ENCODE results near the gene HLA-DQA2. TPM values are rescaled to one million over a fixed set of nuclear protein-coding genes. Genes with fewer than 3 reads are reported as not detected.
"Not testable (repeated sequence)": the region's sequence is repeated elsewhere in the genome, so short reads cannot be mapped to it uniquely, and the experiment has no call there.

Gene HLA-DQA2
- total RNA-seq, 1 donor from 2014 or later, result 2.2 TPM

DNA sequence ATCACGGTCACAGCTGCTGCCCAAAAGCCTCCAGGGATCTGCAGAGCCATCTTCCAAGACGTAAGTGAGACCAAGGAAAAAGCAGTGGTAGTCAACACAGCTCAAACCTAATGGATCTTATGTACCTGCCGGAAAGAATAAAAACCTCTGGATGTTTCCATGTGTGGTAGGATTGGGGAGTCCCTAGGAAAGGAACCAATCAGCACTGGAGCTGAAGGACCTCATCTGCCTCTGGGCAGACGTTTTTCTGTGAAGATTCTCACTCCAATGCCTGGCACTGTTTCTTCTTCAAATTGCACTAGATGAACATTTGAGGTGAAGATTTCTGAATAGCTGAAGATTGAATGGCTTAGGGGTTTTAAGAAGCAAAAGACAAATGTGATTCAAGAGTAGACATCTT is 22.2 kb downstream of the HLA-DQA2 start, which contains the start of gene HLA-DQB2:
Gene HLA-DQB2 (minus strand): TSS at position 112 of the 400 bp plus-strand sequence. CDS start 62 bp downstream, at position 50.
- Histone ChIP-seq H3K27me3 (no peaks in the 10 kb centered on the region), H3K27ac (no peak within 1 kb of the TSS), H3K4me3 (no peak within 1 kb of the TSS), H3K9me3 (no peaks in the 10 kb centered on the region), H3K4me1 (no peaks in the 10 kb centered on the region), H3K36me3 (no peaks in the 10 kb centered on the region)
- TF ChIP-seq, protein P1, sequence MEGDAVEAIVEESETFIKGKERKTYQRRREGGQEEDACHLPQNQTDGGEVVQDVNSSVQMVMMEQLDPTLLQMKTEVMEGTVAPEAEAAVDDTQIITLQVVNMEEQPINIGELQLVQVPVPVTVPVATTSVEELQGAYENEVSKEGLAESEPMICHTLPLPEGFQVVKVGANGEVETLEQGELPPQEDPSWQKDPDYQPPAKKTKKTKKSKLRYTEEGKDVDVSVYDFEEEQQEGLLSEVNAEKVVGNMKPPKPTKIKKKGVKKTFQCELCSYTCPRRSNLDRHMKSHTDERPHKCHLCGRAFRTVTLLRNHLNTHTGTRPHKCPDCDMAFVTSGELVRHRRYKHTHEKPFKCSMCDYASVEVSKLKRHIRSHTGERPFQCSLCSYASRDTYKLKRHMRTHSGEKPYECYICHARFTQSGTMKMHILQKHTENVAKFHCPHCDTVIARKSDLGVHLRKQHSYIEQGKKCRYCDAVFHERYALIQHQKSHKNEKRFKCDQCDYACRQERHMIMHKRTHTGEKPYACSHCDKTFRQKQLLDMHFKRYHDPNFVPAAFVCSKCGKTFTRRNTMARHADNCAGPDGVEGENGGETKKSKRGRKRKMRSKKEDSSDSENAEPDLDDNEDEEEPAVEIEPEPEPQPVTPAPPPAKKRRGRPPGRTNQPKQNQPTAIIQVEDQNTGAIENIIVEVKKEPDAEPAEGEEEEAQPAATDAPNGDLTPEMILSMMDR (IDR thresholded peaks at IDR 0.05), result no peak
- no peak for DNase-seq (ENCODE audit: low spot score in 2 of 2)
- intact Hi-C loops (cut with DNase I), result no loop called here

DNA sequence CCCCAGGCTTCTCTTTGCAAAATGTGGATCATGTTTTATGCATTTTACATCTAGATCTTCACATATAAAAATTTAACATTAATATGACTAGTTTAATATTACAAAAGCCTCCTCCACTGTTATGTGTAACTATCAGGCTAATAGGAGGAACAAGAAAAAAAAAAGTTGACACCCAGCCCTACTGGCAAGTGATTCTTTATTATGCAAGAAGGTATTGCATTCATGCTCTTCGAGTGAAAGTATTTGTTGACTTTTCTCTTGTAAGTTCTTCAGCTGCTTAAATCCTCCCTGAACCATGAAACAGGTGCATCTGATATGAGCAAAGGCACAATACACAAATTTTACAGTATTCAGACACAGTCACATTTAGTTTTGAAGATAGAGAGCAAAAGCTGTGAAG is 22.9 kb downstream of the HLA-DQA2 start:
- H3K9me3 ChIP-seq, result no peaks in the 10 kb centered on the region
- no peaks in the 10 kb centered on the region for H3K36me3 ChIP-seq
- TF ChIP-seq, protein P1 (IDR thresholded peaks at IDR 0.05), result no peak
- no peak overlapping the region for H3K27ac ChIP-seq
- H3K4me1 ChIP-seq, result no peaks in the 10 kb centered on the region
- DNase-seq (ENCODE audit: low spot score in 2 of 2), result no peak
- H3K4me3 ChIP-seq, result no peak overlapping the region
- intact Hi-C loops (cut with DNase I), result no loop called here
- no peaks in the 10 kb centered on the region for H3K27me3 ChIP-seq

DNA sequence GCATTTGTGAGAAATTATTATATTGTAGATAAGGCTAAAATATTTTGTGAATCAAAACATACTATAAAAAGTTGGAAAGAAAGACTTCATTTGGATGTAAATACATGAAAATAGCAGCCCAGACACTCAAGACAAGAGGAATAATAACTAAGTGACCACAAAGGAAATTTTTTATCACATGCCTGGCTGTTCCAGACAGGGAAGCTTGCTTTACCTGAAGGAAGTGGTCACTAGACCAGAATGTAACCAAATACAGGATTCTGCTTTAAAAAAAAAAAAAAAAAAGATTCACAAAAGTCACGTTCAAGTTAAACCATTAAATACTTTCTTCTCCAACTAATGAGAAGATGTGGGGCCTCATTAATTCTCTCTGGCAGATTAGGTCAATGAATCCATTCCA is 31.5 kb downstream of the HLA-DQA2 start:
- H3K27ac ChIP-seq, result no peak overlapping the region
- no peak overlapping the region for H3K4me3 ChIP-seq
- no peaks in the 10 kb centered on the region for H3K27me3 ChIP-seq
- intact Hi-C loops (cut with DNase I), result no loop called here
- TF ChIP-seq, protein P1 (IDR thresholded peaks at IDR 0.05), result no peak
- no peak for DNase-seq (ENCODE audit: low spot score in 2 of 2)
- H3K36me3 ChIP-seq, result no peaks in the 10 kb centered on the region
- no peaks in the 10 kb centered on the region for H3K9me3 ChIP-seq
- no peaks in the 10 kb centered on the region for H3K4me1 ChIP-seq

DNA sequence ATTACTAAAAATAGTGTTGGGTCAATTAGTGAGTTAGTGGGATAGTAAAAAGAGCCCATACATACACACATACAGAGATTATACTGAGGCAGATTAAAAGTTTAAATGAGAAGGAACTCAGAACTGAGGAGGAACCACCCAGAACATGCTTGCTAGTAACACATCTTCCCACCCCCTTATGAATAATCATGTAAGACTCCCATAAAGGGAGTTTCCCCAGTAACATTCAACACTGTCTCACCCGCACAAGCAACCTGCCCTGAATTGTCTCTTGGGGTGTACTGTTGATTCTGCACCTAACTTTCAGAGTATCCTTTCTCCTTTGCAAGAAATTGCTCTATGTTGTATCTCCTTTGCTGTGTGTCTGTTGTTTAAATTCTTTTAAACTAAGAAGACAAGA is 33.2 kb downstream of the HLA-DQA2 start:
- Histone ChIP-seq H3K9me3 (no peaks in the 10 kb centered on the region), H3K4me3 (no peak overlapping the region), H3K4me1 (no peaks in the 10 kb centered on the region), H3K36me3 (no peaks in the 10 kb centered on the region), H3K27me3 (no peaks in the 10 kb centered on the region), H3K27ac (no peak overlapping the region)
- TF ChIP-seq, protein P1 (IDR thresholded peaks at IDR 0.05), result no peak
- intact Hi-C loops (cut with DNase I), result no loop called here
- no peak for DNase-seq (ENCODE audit: low spot score in 2 of 2)

DNA sequence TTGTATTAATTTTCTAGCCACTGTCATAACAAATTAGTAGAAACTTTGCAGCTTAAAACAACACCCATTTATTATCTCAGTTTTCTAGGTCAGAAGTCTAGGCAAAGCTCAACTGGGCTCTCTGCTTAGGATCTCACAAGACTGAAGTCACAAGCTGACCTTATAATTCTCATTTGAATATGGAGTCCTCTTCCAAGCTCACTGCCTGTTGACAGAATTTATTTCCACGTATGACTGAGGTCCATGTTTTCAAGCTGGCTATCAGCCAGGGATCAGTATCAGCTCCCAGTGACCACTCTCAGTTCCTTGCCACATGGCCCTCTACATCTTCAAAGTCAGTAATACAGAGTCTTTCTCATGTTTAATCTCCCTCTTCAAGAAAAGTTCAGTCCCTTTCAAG is 33.9 kb downstream of the HLA-DQA2 start:
- no peaks in the 10 kb centered on the region for H3K36me3 ChIP-seq
- intact Hi-C loops (cut with DNase I), result no loop called here
- H3K4me1 ChIP-seq, result no peaks in the 10 kb centered on the region
- TF ChIP-seq, protein P1 (IDR thresholded peaks at IDR 0.05), result no peak
- no peak overlapping the region for H3K4me3 ChIP-seq
- H3K27me3 ChIP-seq, result no peaks in the 10 kb centered on the region
- no peaks in the 10 kb centered on the region for H3K9me3 ChIP-seq
- no peak overlapping the region for H3K27ac ChIP-seq
- DNase-seq (ENCODE audit: low spot score in 2 of 2), result no peak

DNA sequence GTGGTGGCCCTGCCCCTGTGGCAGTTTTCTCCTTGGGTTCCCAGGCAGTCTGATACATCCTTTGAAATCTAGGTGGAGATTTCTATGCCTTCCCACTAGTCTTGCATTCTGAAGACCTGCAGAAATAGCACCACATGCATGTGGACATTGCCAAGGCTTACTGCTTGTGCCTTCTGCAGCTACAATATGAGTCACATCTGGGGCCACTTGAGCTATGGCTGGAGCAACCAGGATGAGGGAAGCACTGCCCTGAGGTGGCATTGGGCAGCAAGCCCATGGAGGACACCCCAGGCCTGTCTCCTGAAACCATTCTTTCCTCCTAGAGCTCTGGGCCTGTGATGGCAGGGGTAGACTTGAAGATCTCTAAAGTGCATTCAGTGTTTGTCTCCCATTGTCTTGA is 37.8 kb downstream of the HLA-DQA2 start:
- Histone ChIP-seq H3K9me3 (no peaks in the 10 kb centered on the region), H3K27ac (no peak overlapping the region), H3K4me3 (no peak overlapping the region), H3K36me3 (no peaks in the 10 kb centered on the region), H3K4me1 (no peaks in the 10 kb centered on the region), H3K27me3 (no peaks in the 10 kb centered on the region)
- DNase-seq (ENCODE audit: low spot score in 2 of 2), result no peak
- TF ChIP-seq, protein P1 (IDR thresholded peaks at IDR 0.05), result no peak
- intact Hi-C loops (cut with DNase I), result no loop called here

DNA sequence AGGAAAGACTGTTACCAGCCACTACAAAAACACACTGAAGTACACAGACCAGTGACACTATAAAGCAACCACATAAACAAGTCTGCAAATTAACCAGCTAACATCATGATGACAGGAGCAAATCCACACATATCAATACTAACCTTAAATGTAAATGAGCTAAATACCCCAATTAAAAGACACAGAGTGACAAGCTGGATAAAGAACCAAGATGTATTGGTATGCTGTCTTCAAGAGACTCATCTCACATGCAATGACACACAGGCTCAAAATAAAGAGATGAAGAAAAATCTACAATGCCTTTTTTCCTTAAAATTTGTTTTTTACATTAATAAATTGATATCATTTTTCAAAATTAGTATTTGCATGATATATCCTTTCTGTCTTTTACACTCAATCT is 41.7 kb downstream of the HLA-DQA2 start:
- H3K4me1 ChIP-seq; DNase-seq (ENCODE audit: low spot score in 2 of 2); H3K27ac ChIP-seq; H3K9me3 ChIP-seq; H3K27me3 ChIP-seq; H3K36me3 ChIP-seq; intact Hi-C loops (cut with DNase I); H3K4me3 ChIP-seq: not testable (repeated sequence)
